Measurements from ENCODE around the gene NUP205. TPM values are rescaled to one million over a fixed set of nuclear protein-coding genes. Genes with fewer than 3 reads are reported as not detected.
"Not testable (repeated sequence)": the region's sequence is repeated elsewhere in the genome, so short reads cannot be mapped to it uniquely, and the experiment has no call there.

NUP205 gene
- total RNA-seq, 2 experiments from 2014 or later = 127 to 142 TPM

- ChIA-PET POLR2A (interaction anchor here (1.3 kb wide), 1 partner anchor 10 kb away, joined by 3 read pairs; no protein-coding TSS in a partner anchor), CTCF (interaction anchor here (1.4 kb wide), 1 partner anchor 16 kb away, joined by 6 read pairs; no protein-coding TSS in a partner anchor)
These were observed 103.8 kb downstream of the NUP205 start for GRCh38 chr7:135661311-135662122.

DNA sequence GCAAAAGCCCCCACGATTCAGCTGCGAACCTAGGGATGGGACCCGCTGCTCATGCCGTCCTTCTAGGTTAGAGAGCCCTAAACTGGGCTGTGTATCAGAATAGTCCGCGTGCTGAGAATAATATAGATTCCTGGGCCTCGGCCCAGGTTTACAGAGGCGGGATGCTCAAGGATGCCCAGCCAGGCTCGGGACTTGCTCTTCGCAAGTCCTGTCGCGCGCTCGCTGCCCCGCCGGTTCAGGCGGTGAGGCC, 104.3 kb downstream of the NUP205 start:
- ChIA-PET CTCF (interaction anchor here (0.9 to 1.4 kb wide), 2 partner anchors 17 to 388 kb away, joined by 3 to 6 read pairs; no protein-coding TSS in a partner anchor), POLR2A (interaction anchor here (1.3 kb wide), 1 partner anchor 9 kb away, joined by 3 read pairs; no protein-coding TSS in a partner anchor)

- ChIA-PET CTCF (interaction anchor here (0.5 to 1.4 kb wide), 4 partner anchors 18 to 388 kb away, joined by 3 to 6 read pairs (median 3); no protein-coding TSS in a partner anchor), POLR2A (interaction anchor here (0.6 to 1.3 kb wide), 3 partner anchors 9 to 349 kb away, joined by 3 read pairs; no protein-coding TSS in a partner anchor)
These were observed 104.8 kb downstream of the NUP205 start, which contains the start of gene STMP1 for GRCh38 chr7:135662373-135663114. STMP1 (plus strand) TSS chr7:135662514.

- ChIA-PET POLR2A (no interaction called here), CTCF (interaction anchor here (0.7 to 1.5 kb wide), 3 partner anchors 9 to 54 kb away, joined by 3 read pairs; no protein-coding TSS in a partner anchor)
These were observed 106.4 kb downstream of the NUP205 start for GRCh38 chr7:135664046-135664589.

DNA sequence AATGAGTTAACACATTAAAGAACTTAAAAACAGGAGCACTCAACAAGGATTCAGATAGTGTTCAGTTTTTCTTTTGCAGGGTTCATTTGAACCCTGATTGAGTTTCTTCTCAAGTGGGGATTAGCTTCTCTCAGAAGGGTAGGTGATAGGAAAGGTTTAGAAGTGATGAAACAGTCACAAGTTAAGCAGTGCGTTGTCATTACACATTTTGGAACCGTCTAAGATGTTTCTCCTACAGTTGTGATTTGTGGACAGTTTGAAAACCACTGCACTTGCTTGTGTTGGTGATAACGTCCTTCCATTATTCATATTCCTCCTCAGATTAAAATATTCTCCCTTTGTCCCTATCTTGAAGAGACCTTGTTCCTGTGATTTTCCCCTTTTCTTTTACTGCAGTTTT, 107.3 kb downstream of the NUP205 start:
- CTCF ChIA-PET = interaction anchor here (0.7 to 1.5 kb wide), 2 partner anchors 8 to 17 kb away, joined by 3 read pairs; no protein-coding TSS in a partner anchor
- POLR2A ChIA-PET = no interaction called here

DNA sequence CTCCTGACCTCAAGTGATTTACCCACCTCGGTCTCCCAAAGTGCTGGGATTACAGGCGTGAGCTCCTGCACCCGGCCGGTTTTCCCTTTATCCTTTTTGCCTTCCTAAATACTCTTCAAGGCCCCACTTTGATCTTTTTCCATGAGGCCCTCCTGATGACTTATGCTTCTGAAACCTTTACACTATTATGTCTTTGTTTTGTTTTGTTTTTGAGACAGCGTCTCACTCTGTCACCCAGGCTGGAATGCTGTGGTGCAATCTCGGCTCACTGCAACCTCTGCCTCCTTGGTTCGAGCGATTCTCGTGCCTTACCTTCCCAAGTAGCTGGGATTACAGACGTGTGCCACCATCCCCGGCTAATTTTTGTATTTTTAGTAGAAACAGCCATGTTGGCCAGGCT, 108.4 kb downstream of the NUP205 start:
- ChIA-PET CTCF (no interaction called here), POLR2A (no interaction called here)

DNA sequence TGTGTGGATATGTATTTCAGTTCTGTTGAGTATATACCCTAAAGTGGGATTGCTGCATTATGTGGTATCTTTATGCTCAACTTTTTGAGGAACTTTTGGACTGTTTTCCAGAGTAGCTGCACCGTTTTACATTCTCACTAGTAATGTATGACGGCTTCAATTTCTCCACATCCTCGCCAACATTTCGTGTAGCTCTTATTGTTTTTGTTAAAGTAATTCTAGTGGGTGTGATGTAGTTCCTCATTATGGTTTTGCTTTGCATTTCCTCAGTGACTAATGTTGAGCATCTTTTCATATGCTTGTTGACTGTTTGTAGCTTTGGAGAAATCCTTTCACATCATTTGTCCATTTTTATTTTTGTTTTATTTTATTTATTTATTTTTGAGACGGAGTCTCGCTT, 109.1 kb downstream of the NUP205 start:
- ChIA-PET CTCF (no interaction called here), POLR2A (no interaction called here)

GRCh38 chr7:135667626-135668025, 109.9 kb downstream of the NUP205 start:
- CTCF ChIA-PET, POLR2A ChIA-PET: not testable (repeated sequence)

GRCh38 chr7:135668852-135669395, 111.2 kb downstream of the NUP205 start:
- POLR2A ChIA-PET, CTCF ChIA-PET: not testable (repeated sequence)

GRCh38 chr7:135669774-135670173, 112.1 kb downstream of the NUP205 start:
- ChIA-PET CTCF (no interaction called here), POLR2A (no interaction called here)

DNA sequence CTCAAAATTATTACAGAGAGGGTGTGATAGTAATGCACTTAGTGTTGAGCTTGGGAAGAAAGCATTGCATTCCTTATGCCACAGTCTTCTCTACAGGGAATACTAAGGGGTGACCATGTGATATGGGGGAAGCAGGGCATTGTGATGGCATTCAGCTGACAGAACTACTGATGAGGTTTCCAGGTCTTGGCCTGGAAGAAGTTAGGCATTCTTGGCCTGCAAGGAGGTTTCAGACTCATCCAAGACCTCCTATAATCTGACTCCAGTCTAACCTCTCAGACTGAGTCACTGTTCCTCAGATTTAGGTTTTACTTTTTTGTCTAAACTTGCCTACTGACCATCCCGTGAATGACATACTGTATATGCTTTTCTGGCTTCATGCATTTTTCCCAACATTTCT, 112.5 kb downstream of the NUP205 start:
- CTCF ChIA-PET = no interaction called here
- POLR2A ChIA-PET = no interaction called here

GRCh38 chr7:135672560-135673359, 115.0 kb downstream of the NUP205 start:
- ChIA-PET CTCF (interaction anchor here (1.0 to 1.2 kb wide), 2 partner anchors 8 to 16 kb away, joined by 3 read pairs; no protein-coding TSS in a partner anchor), POLR2A (no interaction called here)

DNA sequence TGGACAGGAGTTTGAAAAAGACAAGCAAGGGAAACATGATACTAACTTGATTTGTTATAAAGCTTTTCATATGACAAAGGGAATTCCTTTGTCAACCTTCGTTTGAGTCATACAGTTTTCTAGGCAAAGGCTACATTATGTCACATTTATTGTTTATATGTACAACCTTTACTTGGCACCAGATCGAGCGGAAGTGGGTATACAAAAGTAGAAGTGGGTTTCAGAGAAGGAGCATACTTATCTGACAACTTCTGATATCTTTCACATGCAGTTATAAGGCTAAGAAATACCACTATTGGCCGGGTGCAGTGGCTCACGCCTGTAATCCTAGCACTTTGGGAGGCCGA, 115.6 kb downstream of the NUP205 start:
- POLR2A ChIA-PET = no interaction called here
- CTCF ChIA-PET = interaction anchor here (1.0 to 1.7 kb wide), 3 partner anchors 9 to 38 kb away, joined by 3 to 4 read pairs (median 3); no protein-coding TSS in a partner anchor

GRCh38 chr7:135678612-135679575, 121.2 kb downstream of the NUP205 start:
- ChIA-PET CTCF (no interaction called here), POLR2A (no interaction called here)

- ChIA-PET POLR2A (no interaction called here), CTCF (interaction anchor here (1.0 to 1.3 kb wide), 3 partner anchors 16 to 20 kb away, joined by 3 to 4 read pairs (median 3); no protein-coding TSS in a partner anchor)
These were observed 124.0 kb downstream of the NUP205 start for GRCh38 chr7:135681762-135682161.

DNA sequence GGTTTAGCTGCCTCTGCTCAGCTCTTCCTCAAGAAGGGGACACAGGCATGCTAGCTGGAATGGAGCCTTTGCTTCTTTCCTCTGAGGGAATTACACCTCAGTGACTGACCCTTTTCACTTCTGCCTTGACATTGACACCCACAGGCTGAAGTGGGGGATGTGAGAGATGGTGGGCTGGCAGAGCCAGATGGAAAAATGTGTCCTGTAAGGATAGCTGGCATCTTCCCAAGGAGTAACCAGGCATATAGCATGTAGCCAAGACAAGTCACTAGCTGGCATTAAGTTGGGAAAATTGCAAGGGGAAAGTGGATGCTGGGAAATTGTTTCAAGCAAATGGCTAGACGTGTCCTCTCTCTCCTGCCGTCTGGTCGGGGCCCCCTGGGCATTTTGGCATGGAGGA, 124.5 kb downstream of the NUP205 start:
- POLR2A ChIA-PET = no interaction called here
- CTCF ChIA-PET = interaction anchor here (1.0 to 1.3 kb wide), 2 partner anchors 18 to 19 kb away, joined by 3 read pairs; no protein-coding TSS in a partner anchor

GRCh38 chr7:135683609-135684008, 125.9 kb downstream of the NUP205 start:
- CTCF ChIA-PET = no interaction called here
- POLR2A ChIA-PET = no interaction called here

GRCh38 chr7:135684136-135684535, 126.4 kb downstream of the NUP205 start:
- POLR2A ChIA-PET = no interaction called here
- CTCF ChIA-PET = no interaction called here

Data from activated CD8-positive, alpha-beta memory T cell treated with anti-CD3 and anti-CD28 coated beads for 36 hours (primary cell).